K562 (cell line): Measurements from ENCODE around the gene TMEM163.

Experiments
- CTCF ChIP-seq, 3 experiments: IDR thresholded peaks in 2 of 3; conservative IDR thresholded peaks in 1 of 3; 2 replicates each; pipeline ENCODE4 v1.5.1; 2011 to 2012; ENCODE audit warnings: low read length in 3 of 3, mild to moderate bottlenecking in 3 of 3, control low read depth in 2 of 3, improper control_type of control experiment in 1 of 3, inconsistent platforms in 1 of 3, low read depth in 1 of 3, mixed read lengths in 1 of 3, moderate library complexity in 1 of 3; ENCODE audit not compliant: insufficient read depth in 2 of 3
- NCOA6 ChIP-seq: fragments of 450-650 bp; IDR thresholded peaks from 2 replicates; pipeline ENCODE4 v1.6.1; 2017; ENCODE audit warnings: mild to moderate bottlenecking
- POLR2A ChIP-seq: fragments of 450-650 bp; conservative IDR thresholded peaks from 2 replicates; pipeline ENCODE4 v1.6.1; 2016
- POLR2AphosphoS5 ChIP-seq: IDR thresholded peaks from 2 replicates; pipeline ENCODE4 v1.6.1; 2011; ENCODE audit warnings: mild to moderate bottlenecking, low read depth, low read length, moderate library complexity; ENCODE audit not compliant: control insufficient read depth, insufficient read depth
- SIN3A ChIP-seq, 2 experiments: fragments of 150-350 bp in 1 of 2; IDR thresholded peaks; 2 replicates each; pipeline ENCODE4 v1.6.1; 2011 to 2016; ENCODE audit warnings: borderline replicate concordance in 2 of 2, low read depth in 2 of 2, low read length in 2 of 2, mild to moderate bottlenecking in 2 of 2, moderate library complexity in 2 of 2; ENCODE audit not compliant: control insufficient read depth in 1 of 2
- SIX5 ChIP-seq, 2 experiments: IDR thresholded peaks; 2 replicates each; pipeline ENCODE4 v1.6.1; 2011; ENCODE audit warnings: low read length in 2 of 2, borderline replicate concordance in 1 of 2, low read depth in 1 of 2, mild to moderate bottlenecking in 1 of 2, moderate library complexity in 1 of 2; ENCODE audit not compliant: insufficient read depth in 1 of 2
- SPI1 ChIP-seq: IDR thresholded peaks from 2 replicates; pipeline ENCODE4 v1.6.1; 2011; ENCODE audit warnings: low read depth, low read length, control low read depth, borderline replicate concordance
- TCF7L2 ChIP-seq: fragments of 150-350 bp; IDR thresholded peaks from 2 replicates; pipeline ENCODE4 v1.6.1; 2016; ENCODE audit warnings: low read depth, mild to moderate bottlenecking, low read length, moderate library complexity
- ZNF511 ChIP-seq: sonication (generic); formaldehyde crosslinking; IDR thresholded peaks from 2 replicates; pipeline ENCODE4 v1.8.0; 2022; ENCODE audit warnings: mild to moderate bottlenecking, missing genetic modification reagents
- TF ChIP-seq, protein P1 (sequence below): sonication (generic); formaldehyde crosslinking; IDR thresholded peaks from 2 replicates; pipeline ENCODE4 v1.9.0; 2022; ENCODE audit warnings: mild to moderate bottlenecking, missing genetic modification reagents
- TF ChIP-seq, protein P2 (sequence below): sonication (generic); formaldehyde crosslinking; IDR thresholded peaks from 2 replicates; pipeline ENCODE4 v1.4.0; 2020; ENCODE audit warnings: mild to moderate bottlenecking, missing genetic modification reagents

DNA sequence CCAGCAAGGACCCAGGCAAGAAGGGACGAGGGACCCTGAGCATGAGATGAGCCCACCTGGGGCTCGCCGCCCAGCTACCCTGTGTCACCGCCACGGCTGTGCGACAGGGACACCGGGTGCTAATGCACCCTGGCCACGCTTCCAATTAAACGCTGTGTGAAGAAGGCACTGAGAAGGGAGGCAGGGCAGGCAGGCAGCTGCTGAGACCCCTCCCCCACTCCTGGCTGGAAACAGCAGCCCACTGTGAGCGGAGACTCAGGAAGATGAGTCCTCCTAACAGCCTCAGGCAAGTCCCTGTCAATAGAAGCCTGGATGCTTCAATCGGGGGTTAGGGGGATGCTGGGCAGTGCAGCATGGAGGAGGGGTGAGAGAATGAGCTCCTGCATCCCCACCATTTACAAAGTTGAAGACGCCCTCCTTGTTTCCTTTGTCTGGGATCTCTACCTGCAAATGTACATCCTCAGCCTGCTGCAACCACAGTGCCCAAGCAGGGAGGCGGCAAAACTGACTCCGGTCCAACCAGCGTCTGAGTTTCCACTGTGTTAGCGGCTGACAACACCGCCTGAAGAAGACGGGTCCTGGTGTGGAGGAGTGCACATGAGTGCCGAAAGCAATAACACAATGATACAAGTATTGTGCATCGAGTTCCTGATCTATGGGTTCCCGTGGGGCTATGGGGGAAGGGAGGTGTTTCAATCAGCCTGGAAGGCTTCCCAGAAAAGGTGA, 12.8 kb downstream of the TMEM163 start:
- TF ChIP-seq, protein P1, sequence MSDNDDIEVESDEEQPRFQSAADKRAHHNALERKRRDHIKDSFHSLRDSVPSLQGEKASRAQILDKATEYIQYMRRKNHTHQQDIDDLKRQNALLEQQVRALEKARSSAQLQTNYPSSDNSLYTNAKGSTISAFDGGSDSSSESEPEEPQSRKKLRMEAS (CRISPR knock-in tag), result no peak
- TF ChIP-seq, protein P2, sequence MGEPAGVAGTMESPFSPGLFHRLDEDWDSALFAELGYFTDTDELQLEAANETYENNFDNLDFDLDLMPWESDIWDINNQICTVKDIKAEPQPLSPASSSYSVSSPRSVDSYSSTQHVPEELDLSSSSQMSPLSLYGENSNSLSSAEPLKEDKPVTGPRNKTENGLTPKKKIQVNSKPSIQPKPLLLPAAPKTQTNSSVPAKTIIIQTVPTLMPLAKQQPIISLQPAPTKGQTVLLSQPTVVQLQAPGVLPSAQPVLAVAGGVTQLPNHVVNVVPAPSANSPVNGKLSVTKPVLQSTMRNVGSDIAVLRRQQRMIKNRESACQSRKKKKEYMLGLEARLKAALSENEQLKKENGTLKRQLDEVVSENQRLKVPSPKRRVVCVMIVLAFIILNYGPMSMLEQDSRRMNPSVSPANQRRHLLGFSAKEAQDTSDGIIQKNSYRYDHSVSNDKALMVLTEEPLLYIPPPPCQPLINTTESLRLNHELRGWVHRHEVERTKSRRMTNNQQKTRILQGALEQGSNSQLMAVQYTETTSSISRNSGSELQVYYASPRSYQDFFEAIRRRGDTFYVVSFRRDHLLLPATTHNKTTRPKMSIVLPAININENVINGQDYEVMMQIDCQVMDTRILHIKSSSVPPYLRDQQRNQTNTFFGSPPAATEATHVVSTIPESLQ (CRISPR knock-in tag), result no peak
- TF ChIP-seq NCOA6 (no peak), SPI1 (no peak), CTCF (IDR thresholded peaks at IDR 0.05 in 2 of 3, conservative IDR thresholded peaks at IDR 0.05 in 1 of 3; ENCODE audit: insufficient read depth in 2 of 3, low read depth in 1 of 3, low read length in 3 of 3) (no peak), POLR2AphosphoS5 (no peak), SIN3A (IDR thresholded peaks at IDR 0.05; ENCODE audit: borderline replicate concordance in 2 of 2, control insufficient read depth in 1 of 2, low read depth in 2 of 2, low read length in 2 of 2) (no peak), POLR2A (no peak), ZNF511 (no peak), SIX5 (IDR thresholded peaks at IDR 0.05; ENCODE audit: borderline replicate concordance in 1 of 2, insufficient read depth in 1 of 2, low read depth in 1 of 2, low read length in 2 of 2) (no peak), TCF7L2 (no peak)
